ENCODE results near the gene MACO1. TPM values are rescaled to one million over a fixed set of nuclear protein-coding genes. Genes with fewer than 3 reads are reported as not detected.

Gene MACO1
- total RNA-seq, 6 donors from 2014 or later, result 12.6 to 27.2 (median 16.9) TPM

GRCh38 chr1:25528881-25529517 is 98.3 kb downstream of the MACO1 start:
- 74 to 86% methylated on average over 2 to 7 of the region's 7 CpGs for WGBS, 2 donors
- H3K4me3 ChIP-seq, result no peak overlapping the region
- H3K4me1 ChIP-seq, result no peaks in the 10 kb centered on the region
- TF ChIP-seq POLR2AphosphoS5 (IDR thresholded peaks at IDR 0.05) (no peak), POLR2A (IDR thresholded peaks at IDR 0.05) (no peak), EP300 (IDR thresholded peaks at IDR 0.05) (no peak)
- no peaks in the 10 kb centered on the region for H3K9me3 ChIP-seq
- H3K36me3 ChIP-seq, result no peaks in the 10 kb centered on the region
- no peak overlapping the region for H3K27ac ChIP-seq
- no peaks in the 10 kb centered on the region for H3K27me3 ChIP-seq
- no peak for DNase-seq
- no peak for ATAC-seq (ENCODE audit: low FRiP score in 2 of 2)

GRCh38 chr1:25529518-25530185 is 99.0 kb downstream of the MACO1 start:
- H3K36me3 ChIP-seq, result no peaks in the 10 kb centered on the region
- TF ChIP-seq CTCF (IDR thresholded peaks at IDR 0.05), result no peak
- TF ChIP-seq POLR2A (IDR thresholded peaks at IDR 0.05), result no peak
- no peak for TF ChIP-seq POLR2AphosphoS5 (IDR thresholded peaks at IDR 0.05)
- no peak for TF ChIP-seq EP300 (IDR thresholded peaks at IDR 0.05)
- 78 to 84% methylated on average over 16 to 18 of the region's 18 CpGs for WGBS, 2 donors

GRCh38 chr1:25530186-25531081 is 99.7 kb downstream of the MACO1 start:
- no peaks in the 10 kb centered on the region for H3K4me1 ChIP-seq
- H3K36me3 ChIP-seq, result no peaks in the 10 kb centered on the region
- H3K9me3 ChIP-seq, result no peaks in the 10 kb centered on the region
- DNase-seq, result peak in 1 of 2 donors; percentile 56
- H3K4me3 ChIP-seq, result no peak overlapping the region
- 95 to 96% methylated on average over 14 to 22 of the region's 22 CpGs for WGBS, 2 donors
- no peak overlapping the region for H3K27ac ChIP-seq
- H3K27me3 ChIP-seq, result no peaks in the 10 kb centered on the region
- TF ChIP-seq CTCF (IDR thresholded peaks at IDR 0.05) (no peak), EP300 (IDR thresholded peaks at IDR 0.05) (no peak), POLR2AphosphoS5 (IDR thresholded peaks at IDR 0.05) (no peak), POLR2A (IDR thresholded peaks at IDR 0.05) (no peak)
- no peak for ATAC-seq (ENCODE audit: low FRiP score in 2 of 2)

More at GRCh38 chr1:25529518-25530185, 99.0 kb downstream of the MACO1 start:
- Histone ChIP-seq H3K4me1 (no peaks in the 10 kb centered on the region), H3K9me3 (no peaks in the 10 kb centered on the region), H3K27ac (no peak overlapping the region), H3K27me3 (no peaks in the 10 kb centered on the region), H3K4me3 (no peak overlapping the region)
- no peak for ATAC-seq (ENCODE audit: low FRiP score in 2 of 2)
- peak in 1 of 2 donors; percentile 38 for DNase-seq

GRCh38 chr1:25531082-25531461 is 100.4 kb downstream of the MACO1 start:
- no peak for ATAC-seq (ENCODE audit: low FRiP score in 2 of 2)
- Histone ChIP-seq H3K27me3 (no peaks in the 10 kb centered on the region), H3K4me3 (no peak overlapping the region), H3K9me3 (no peaks in the 10 kb centered on the region), H3K4me1 (no peaks in the 10 kb centered on the region), H3K27ac (no peak overlapping the region), H3K36me3 (no peaks in the 10 kb centered on the region)
- no peak for DNase-seq
- WGBS, 2 donors, result 65 to 80% methylated on average over 11 of the region's 11 CpGs
- TF ChIP-seq CTCF (IDR thresholded peaks at IDR 0.05) (no peak), POLR2A (IDR thresholded peaks at IDR 0.05) (no peak), POLR2AphosphoS5 (IDR thresholded peaks at IDR 0.05) (no peak), EP300 (IDR thresholded peaks at IDR 0.05) (no peak)

GRCh38 chr1:25532970-25533369 is 102.3 kb downstream of the MACO1 start:
- ATAC-seq (ENCODE audit: low FRiP score in 2 of 2), result no peak
- WGBS, 2 donors, result 83 to 92% methylated on average over 3 of the region's 3 CpGs
- no peaks in the 10 kb centered on the region for H3K27me3 ChIP-seq
- no peaks in the 10 kb centered on the region for H3K4me1 ChIP-seq
- no peak overlapping the region for H3K27ac ChIP-seq
- no peak for DNase-seq
- no peaks in the 10 kb centered on the region for H3K36me3 ChIP-seq
- TF ChIP-seq POLR2AphosphoS5 (IDR thresholded peaks at IDR 0.05), result no peak
- H3K9me3 ChIP-seq, result no peaks in the 10 kb centered on the region
- H3K4me3 ChIP-seq, result no peak overlapping the region

Measured in upper lobe of left lung (tissue), 6 donors.